H1 (cell line): ENCODE data around the gene UBE3B. TPM values are rescaled to one million over a fixed set of nuclear protein-coding genes. Genes with fewer than 3 reads are reported as not detected.

ENCODE experiments used
- CTCF ChIA-PET: fragments of 300-600 bp; sonication (Branson Sonifier 250); formaldehyde crosslinking; loops from one replicate; lab custom pipeline; 2021; ENCODE audit not compliant: partially characterized antibody; lab: Charles Lee
- POLR2A ChIA-PET: fragments of 300-600 bp; sonication (Branson Sonifier 250); formaldehyde crosslinking; loops from one replicate; lab custom pipeline; 2021; ENCODE audit warnings: inconsistent platforms; ENCODE audit not compliant: partially characterized antibody; lab: Charles Lee
- DNase-seq, 2 experiments: peaks; one replicate each; pipeline versions ENCODE4 v3.0.0 to v3.0.0-alpha.2; 2010 to 2022; ENCODE audit warnings: low spot score in 2 of 2, low read depth in 1 of 2, mixed read lengths in 1 of 2
- FAIRE-seq: peaks from 2 replicates; lab custom pipeline; 2011; peaks lifted over from hg19 to GRCh38; lab: Jason Lieb, UNC
- H2AFZ ChIP-seq: 2 replicates; pipeline ENCODE4 v1.8.1; 2012; ENCODE audit warnings: low read length, inconsistent platforms
- H2AK5ac ChIP-seq: 2 replicates; pipeline ENCODE4 v1.6.1; 2013; ENCODE audit warnings: low read depth, low read length
- H2BK120ac ChIP-seq: replicated peaks from 2 replicates; pipeline ENCODE3; 2013; ENCODE audit warnings: low read depth, low read length, inconsistent platforms
- H2BK12ac ChIP-seq: 2 replicates; pipeline ENCODE4 v1.6.1; 2013; ENCODE audit warnings: low read depth, low read length
- H2BK15ac ChIP-seq: 2 replicates; pipeline ENCODE4 v1.6.1; 2013; ENCODE audit warnings: low read length
- H2BK20ac ChIP-seq: 2 replicates; pipeline ENCODE4 v1.6.1; 2013; ENCODE audit warnings: low read length
- H2BK5ac ChIP-seq: 2 replicates; pipeline ENCODE4 v1.6.1; 2013; ENCODE audit warnings: low read depth, low read length
- H3K14ac ChIP-seq: 2 replicates; pipeline ENCODE4 v1.6.1; 2013; ENCODE audit warnings: inconsistent platforms; ENCODE audit not compliant: insufficient read length
- H3K18ac ChIP-seq: 2 replicates; pipeline ENCODE4 v1.6.1; 2013; ENCODE audit warnings: low read length; ENCODE audit errors: extremely low read depth
- H3K23ac ChIP-seq: 2 replicates; pipeline ENCODE4 v1.6.1; 2013; ENCODE audit warnings: inconsistent platforms; ENCODE audit not compliant: insufficient read length
- H3K23me2 ChIP-seq: 2 replicates; pipeline ENCODE4 v1.6.1; 2013; ENCODE audit warnings: low read depth, low read length
- H3K27ac ChIP-seq: 2 replicates; pipeline ENCODE4 v1.6.1; 2011; ENCODE audit warnings: low read depth, low read length, inconsistent platforms
- H3K27me3 ChIP-seq, 4 experiments: replicated peaks in 1 of 4; 1 replicate in 1 of 4; 2 replicates in 3 of 4; pipeline versions ENCODE4 v1.6.1 to v1.8.1; 2011 to 2013; ENCODE audit warnings: low read length in 3 of 4, mild to moderate bottlenecking in 3 of 4, inconsistent platforms in 2 of 4, mixed read lengths in 2 of 4, moderate library complexity in 1 of 4; ENCODE audit not compliant: control insufficient read depth in 3 of 4, insufficient read depth in 3 of 4; ENCODE audit errors: extremely low read depth in 1 of 4
- H3K36me3 ChIP-seq, 4 experiments: 2 replicates each; pipeline versions ENCODE4 v1.6.1 to v1.8.1; 2011 to 2013; ENCODE audit warnings: mild to moderate bottlenecking in 4 of 4, low read length in 3 of 4, moderate library complexity in 2 of 4, control low read depth in 1 of 4, inconsistent platforms in 1 of 4; ENCODE audit not compliant: insufficient read depth in 4 of 4, control insufficient read depth in 2 of 4
- H3K4ac ChIP-seq: replicated peaks from 2 replicates; pipeline ENCODE3; 2013; ENCODE audit warnings: low read length, low read depth, mixed read lengths, inconsistent platforms; ENCODE audit not compliant: insufficient read length
- H3K4me1 ChIP-seq, 4 experiments: replicated peaks in 1 of 4; 1 replicate in 1 of 4; 2 replicates in 3 of 4; pipeline versions ENCODE4 v1.6.1 to v1.8.1; 2011 to 2013; ENCODE audit warnings: low read length in 3 of 4, inconsistent platforms in 2 of 4, mixed read lengths in 1 of 4; ENCODE audit not compliant: insufficient read depth in 4 of 4, control insufficient read depth in 3 of 4
- H3K4me2 ChIP-seq, 2 experiments: 2 replicates each; pipeline versions ENCODE4 v1.6.1 to v1.8.1; 2011 to 2013; ENCODE audit warnings: low read depth in 2 of 2, low read length in 2 of 2, control low read depth in 1 of 2, inconsistent platforms in 1 of 2, mild to moderate bottlenecking in 1 of 2; ENCODE audit not compliant: insufficient read depth in 1 of 2
- H3K4me3 ChIP-seq, 4 experiments: fragments of 200-600, 300-600 bp in 1 of 4; sonication (generic), shearing (Covaris generic), sonication (Bioruptor Twin) in 1 of 4; 2 replicates each; pipeline versions ENCODE4 v1.5.1 to v1.8.1; 2011 to 2016; ENCODE audit warnings: low read length in 4 of 4, low read depth in 3 of 4, control low read depth in 2 of 4, inconsistent platforms in 2 of 4, mild to moderate bottlenecking in 2 of 4, mixed read lengths in 1 of 4, moderate library complexity in 1 of 4; ENCODE audit not compliant: insufficient read depth in 2 of 4; ENCODE audit errors: extremely low read depth in 1 of 4
- H3K56ac ChIP-seq: replicated peaks from 2 replicates; pipeline ENCODE3; 2013; ENCODE audit warnings: low read depth, mild to moderate bottlenecking, mixed read lengths, low read length, inconsistent platforms; ENCODE audit not compliant: insufficient read length
- H3K79me1 ChIP-seq: 2 replicates; pipeline ENCODE4 v1.6.1; 2013; ENCODE audit warnings: low read depth, low read length, control low read depth
- H3K79me2 ChIP-seq, 2 experiments: 2 replicates each; pipeline versions ENCODE4 v1.6.1 to v1.8.1; 2012 to 2013; ENCODE audit warnings: low read length in 2 of 2, mild to moderate bottlenecking in 2 of 2, inconsistent platforms in 1 of 2; ENCODE audit not compliant: insufficient read depth in 2 of 2, control insufficient read depth in 1 of 2
- H3K9ac ChIP-seq, 4 experiments: replicated peaks in 1 of 4; 1 replicate in 1 of 4; 2 replicates in 3 of 4; pipeline versions ENCODE4 v1.6.1 to v1.8.1; 2011 to 2013; ENCODE audit warnings: low read depth in 3 of 4, low read length in 3 of 4, control low read depth in 2 of 4, mild to moderate bottlenecking in 2 of 4, moderate library complexity in 2 of 4, inconsistent platforms in 1 of 4; ENCODE audit errors: extremely low read depth in 1 of 4
- H3K9me3 ChIP-seq, 2 experiments: 2 replicates each; pipeline versions ENCODE4 v1.6.1 to v1.8.1; 2012 to 2013; ENCODE audit warnings: mild to moderate bottlenecking in 2 of 2, moderate library complexity in 2 of 2, control low read depth in 1 of 2, inconsistent platforms in 1 of 2, low read depth in 1 of 2, low read length in 1 of 2, mixed read lengths in 1 of 2; ENCODE audit not compliant: insufficient read depth in 2 of 2
- H4K20me1 ChIP-seq, 2 experiments: replicated peaks in 1 of 2; 2 replicates each; pipeline versions ENCODE3 to v1.8.1; 2011 to 2013; ENCODE audit warnings: inconsistent platforms in 2 of 2, low read length in 2 of 2, mild to moderate bottlenecking in 1 of 2; ENCODE audit not compliant: insufficient read depth in 2 of 2, control insufficient read depth in 1 of 2
- H4K5ac ChIP-seq: 2 replicates; pipeline ENCODE4 v1.6.1; 2013; ENCODE audit warnings: low read length, low read depth, mixed read lengths, inconsistent platforms; ENCODE audit not compliant: insufficient read length
- H4K8ac ChIP-seq: 2 replicates; pipeline ENCODE4 v1.8.0; 2013; ENCODE audit warnings: mild to moderate bottlenecking, moderate library complexity, low read length, inconsistent platforms; ENCODE audit not compliant: insufficient read depth; ENCODE audit errors: extremely low read depth
- H4K91ac ChIP-seq: replicated peaks from 2 replicates; pipeline ENCODE3; 2013; ENCODE audit warnings: low read length, mixed read lengths, inconsistent platforms; ENCODE audit not compliant: insufficient read length
- CHD2 ChIP-seq: IDR thresholded peaks from 2 replicates; pipeline ENCODE4 v1.6.1; 2012; ENCODE audit warnings: low read length, improper control_type of control experiment
- GABPA ChIP-seq: IDR thresholded peaks from 2 replicates; pipeline ENCODE4 v1.6.1; 2011; ENCODE audit warnings: mild to moderate bottlenecking, low read length, moderate library complexity, borderline replicate concordance; ENCODE audit not compliant: insufficient read depth
- POU5F1 ChIP-seq: IDR thresholded peaks from 2 replicates; pipeline ENCODE4 v1.6.1; 2011; ENCODE audit warnings: low read depth, mild to moderate bottlenecking, low read length, moderate library complexity
- RNF2 ChIP-seq: fragments of 200-900, 300-1000 bp; sonication (generic); IDR thresholded peaks from 2 replicates; pipeline ENCODE4 v1.7.1; 2016; ENCODE audit warnings: borderline replicate concordance, low read depth, mild to moderate bottlenecking, antibody characterized with exemption, low read length; ENCODE audit not compliant: poor library complexity, severe bottlenecking; ENCODE audit errors: missing control alignments
- TAF1 ChIP-seq: IDR thresholded peaks from 2 replicates; pipeline ENCODE4 v1.6.1; 2011; ENCODE audit warnings: mild to moderate bottlenecking, low read depth, low read length
- ZNF274 ChIP-seq: IDR thresholded peaks from 2 replicates; pipeline ENCODE4 v1.7.0; 2012; ENCODE audit warnings: low read length, borderline replicate concordance; ENCODE audit errors: extremely low read depth
- whole genome bisulfite sequencing, 2 experiments: shearing (Covaris generic) in 1 of 2; methylation state at CpG; one replicate each; pipeline versions ENCODE4 v1.1.6 to v1.1.7; 2013 to 2015; ENCODE audit warnings: low lambda C conversion rate in 2 of 2, mixed read lengths in 2 of 2, inconsistent platforms in 1 of 2, low coverage in 1 of 2, missing lambda C conversion rate in 1 of 2; ENCODE audit not compliant: insufficient replicate concordance in 2 of 2, insufficient coverage in 1 of 2, insufficient read length in 1 of 2; ENCODE audit errors: extremely low coverage in 1 of 2, missing lambda C conversion rate in 1 of 2; 5-methylcytosine and 5-hydroxymethylcytosine counted together
- polyA plus RNA-seq, 7 experiments: library from polyadenylated mRNA; depleted of rRNA in 3 of 7; stranded (reverse) in 5 of 7; unstranded in 2 of 7; fragments of >200 nt in 5 of 7; fragments of 200-250 nt in 2 of 7; gene quantifications; 1 replicate in 5 of 7; 2 replicates in 1 of 7; 4 replicates in 1 of 7; pipeline versions ENCODE4 v1.2.1 to v1.2.3, GENCODE V29; 2011 to 2013; ENCODE audit warnings: missing spikeins in 2 of 7, mixed read lengths in 2 of 7
- total RNA-seq: library from RNA; stranded (reverse); fragmentation: NEBNext Ultra II Directional; extraction: Animal tissue kit (Norgen Biotek cat#: 25700); gene quantifications from 2 replicates; pipeline ENCODE4 v1.2.1, GENCODE V29; 2021

UBE3B gene
- total and polyA plus RNA-seq, 2 of the 8 experiments (the other 6 are each of a cell fraction or from before 2014, with no cell fraction given): 14.0 to 21.1 TPM

- Histone ChIP-seq H3K79me1 (no peaks in the 10 kb centered on the region), H2BK120ac (no peak overlapping the region), H2BK15ac (no peak overlapping the region), H3K4ac (no peak overlapping the region), H3K14ac (no peak overlapping the region), H2BK20ac (no peak overlapping the region), H3K79me2 (no peaks in the 10 kb centered on the region), H3K23me2 (no peaks in the 10 kb centered on the region), H2BK5ac (no peak overlapping the region), H3K4me3 (no peak overlapping the region), H3K56ac (no peak overlapping the region), H2AFZ (no peak overlapping the region), H3K23ac (no peak overlapping the region), H2BK12ac (no peak overlapping the region), H3K9me3 (no peaks in the 10 kb centered on the region), H3K18ac (no peak overlapping the region), H3K27me3 (no peaks in the 10 kb centered on the region), H3K27ac (no peak overlapping the region), H2AK5ac (no peak overlapping the region), H3K36me3 (peaks cover 0 to 22% (median 19%) of the 10 kb centered on the region in 4 experiments; a peak in 7 of 8 replicates), H4K91ac (no peak overlapping the region), H4K20me1 (peaks cover 0 to 4% of the 10 kb centered on the region in 2 experiments), H4K8ac (no peak overlapping the region), H3K4me1 (no peaks in the 10 kb centered on the region), H3K4me2 (no peak overlapping the region), H3K9ac (no peak overlapping the region), H4K5ac (no peak overlapping the region)
- 91% methylated on average over 15 of the region's 15 CpGs; no CpG with 5 or more reads in 1 of the 2 experiments for WGBS, 2 experiments
- CTCF ChIA-PET: interaction anchor here (1.0 to 4.8 kb wide), 5 partner anchors 9 to 162 kb away, joined by 3 to 33 read pairs (median 5); no protein-coding TSS in a partner anchor
- POLR2A ChIA-PET: no interaction called here
- no peak for TF ChIP-seq POU5F1
- TF ChIP-seq RNF2: no peak
- TF ChIP-seq GABPA: no peak
- no peak for TF ChIP-seq ZNF274
- TF ChIP-seq CHD2: no peak
- no peak for TF ChIP-seq TAF1
- FAIRE-seq (no peak), DNase-seq (no peak)
Observed at GRCh38 chr12:109510196-109510595, 32.8 kb downstream of the UBE3B start.
